ENCODE data around the gene C6orf120.

DNA sequence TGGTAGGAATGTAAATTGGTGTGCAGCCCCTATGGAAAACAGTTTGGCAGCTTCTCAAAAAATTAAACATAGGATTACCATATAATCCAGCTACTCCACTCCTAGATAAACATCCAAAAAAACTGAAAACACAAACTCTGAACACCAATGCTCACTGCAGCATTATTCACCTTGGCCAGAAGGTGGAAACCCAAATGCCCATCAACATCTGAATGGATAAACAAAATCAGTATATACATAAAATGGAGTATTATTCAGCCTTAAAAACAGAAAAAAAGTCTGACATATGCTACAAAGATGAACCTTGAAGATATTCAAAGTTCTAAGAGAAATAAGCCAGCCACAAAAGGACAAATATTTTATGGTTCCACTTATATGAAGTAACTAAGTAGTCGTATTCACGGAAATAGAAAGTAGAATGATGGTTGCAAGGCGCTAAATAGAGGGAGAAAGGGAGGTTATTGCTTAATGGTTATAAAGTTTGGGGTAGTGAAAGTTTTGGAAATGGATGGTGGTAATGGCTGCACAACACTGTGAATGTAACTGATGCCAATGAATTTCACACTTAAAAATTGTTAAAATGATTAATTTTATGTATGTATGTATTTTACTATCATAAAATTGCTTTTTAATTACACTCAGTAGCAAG is 18.4 kb downstream of the C6orf120 start:
- TF ChIP-seq POLR2A (IDR thresholded peaks at IDR 0.05) (no peak), CTCF (IDR thresholded peaks at IDR 0.05) (peak in 1 of 7 experiments; percentile 6)
